HL-60 (cell line): ENCODE results near the gene NUP93.

Source experiments
- CTCF ChIP-seq: IDR thresholded peaks from one replicate; pipeline ENCODE4 v1.5.1; 2011; ENCODE audit warnings: low read length, control low read depth, inconsistent platforms; ENCODE audit not compliant: insufficient read depth
- POLR2AphosphoS5 ChIP-seq: IDR thresholded peaks from 2 replicates; pipeline ENCODE4 v1.6.1; 2012; ENCODE audit warnings: low read depth

GRCh38 chr16:56833243-56833970 lies 103.5 kb downstream of the NUP93 start:
- no peak for TF ChIP-seq POLR2AphosphoS5
- TF ChIP-seq CTCF = no peak
